Body of pancreas (tissue), 4 donors: ENCODE results near the gene DCP2. TPM values are rescaled to one million over a fixed set of nuclear protein-coding genes. Genes with fewer than 3 reads are reported as not detected.

Experiments used
- ATAC-seq: fragments of 150-250 bp; one replicate; pipeline ENCODE4 v1.9.1; 2016
- DNase-seq, 4 donors: peaks; one replicate each; pipeline ENCODE4 v3.0.0-alpha.2; 2019
- H3K27ac ChIP-seq, 4 donors: fragments of 200-600 bp; sonication (generic); 1 replicate in 3 of 4; 2 replicates in 1 of 4; pipeline versions ENCODE4 v1.5.1 to v1.6.1; 2016 to 2019; ENCODE audit warnings: mild to moderate bottlenecking in 1 of 4, mixed read lengths in 1 of 4, moderate library complexity in 1 of 4
- H3K27me3 ChIP-seq, 2 donors: fragments of 200-600 bp; sonication (generic); one replicate each; pipeline ENCODE4 v1.6.0; 2016; ENCODE audit warnings: mild to moderate bottlenecking in 1 of 2
- H3K36me3 ChIP-seq, 2 donors: fragments of 200-600 bp; sonication (generic); replicated peaks in 1 of 2; 2 replicates each; pipeline ENCODE4 v1.5.1; 2016; ENCODE audit warnings: low read depth in 2 of 2; ENCODE audit not compliant: insufficient read depth in 1 of 2
- H3K4me1 ChIP-seq: fragments of 200-600 bp; sonication (generic); one replicate; pipeline ENCODE4 v1.6.0; 2016
- H3K4me3 ChIP-seq, 2 donors: fragments of 200-600 bp; sonication (generic); 1 replicate in 1 of 2; 2 replicates in 1 of 2; pipeline ENCODE4 v1.5.1; 2016 to 2019
- H3K9me3 ChIP-seq, 3 donors: fragments of 200-600 bp; sonication (generic); 1 replicate in 2 of 3; 2 replicates in 1 of 3; pipeline ENCODE4 v1.5.1; 2016
- CTCF ChIP-seq, 7 experiments: fragments of 450-650 bp in 4 of 7; fragments of 200-600 bp in 3 of 7; sonication (generic) in 3 of 7; IDR thresholded peaks; one replicate each; pipeline ENCODE4 v1.5.1; 2016 to 2019; ENCODE audit warnings: antibody characterized with exemption in 7 of 7
- POLR2A ChIP-seq, 3 donors: fragments of 450-650 bp; IDR thresholded peaks; one replicate each; pipeline ENCODE4 v1.6.1; 2016; ENCODE audit warnings: antibody characterized with exemption in 3 of 3, mild to moderate bottlenecking in 2 of 3
- WGBS, 2 donors: methylation state at CpG; one replicate each; pipeline ENCODE4 v1.1.5; 2017; 5-methylcytosine and 5-hydroxymethylcytosine counted together
- intact Hi-C: fragments of 100-400 bp; cut with DNase I; formaldehyde crosslinking; loops from one replicate; pipeline ENCODE4 v1.15.1; 2023
- total RNA-seq, 2 donors: library from RNA; depleted of rRNA; stranded (reverse); fragments of >200 nt; gene quantifications; one replicate each; pipeline ENCODE4 v1.1.0, GENCODE V29; 2016

Gene DCP2
- 10 to 100 TPM; 11.2 to 12.5 TPM for total RNA-seq

- 0% methylated on average over 37 to 75 of the region's 75 CpGs for WGBS, 2 donors
- Histone ChIP-seq H3K27ac (peak within 1 kb of the TSS; percentile 46 to 91 (median 74)), H3K27me3 (no peaks in the 10 kb centered on the region), H3K9me3 (no peaks in the 10 kb centered on the region), H3K36me3 (no peaks in the 10 kb centered on the region), H3K4me3 (peak within 1 kb of the TSS; percentile 97 to 98), H3K4me1 (peaks cover 17% of the 10 kb centered on the region)
- intact Hi-C loops = no loop called here
- TF ChIP-seq POLR2A (IDR thresholded peaks at IDR 0.05) (peak; percentile 54 to 87 (median 85)), CTCF (IDR thresholded peaks at IDR 0.05) (no peak)
- ATAC-seq = peak; percentile 100
- DNase-seq = peak; percentile 90 to 96 (median 92)
Observed at GRCh38 chr5:112976432-112977309, at the start of gene DCP2. Gene DCP2, plus strand, starts transcription at chr5:112976798. Its CDS starts 136 bp downstream, at chr5:112976934.

- no peaks in the 10 kb centered on the region for H3K4me1 ChIP-seq
- no peak for TF ChIP-seq POLR2A (IDR thresholded peaks at IDR 0.05)
- TF ChIP-seq CTCF (IDR thresholded peaks at IDR 0.05) = no peak
- no peak overlapping the region for H3K27ac ChIP-seq
- H3K36me3 ChIP-seq = no peaks in the 10 kb centered on the region
- no peak overlapping the region for H3K4me3 ChIP-seq
- H3K9me3 ChIP-seq = no peaks in the 10 kb centered on the region
- no peaks in the 10 kb centered on the region for H3K27me3 ChIP-seq
- intact Hi-C loops = no loop called here
- WGBS, 2 donors = 83 to 91% methylated on average over 4 of the region's 4 CpGs
- DNase-seq = no peak
- no peak for ATAC-seq
Observed at GRCh38 chr5:112929336-112930081, 47.1 kb upstream of the DCP2 start.

GRCh38 chr5:112930082-112930344, 46.6 kb upstream of the DCP2 start:
- H3K27me3 ChIP-seq = no peaks in the 10 kb centered on the region
- no peaks in the 10 kb centered on the region for H3K4me1 ChIP-seq
- no peak overlapping the region for H3K4me3 ChIP-seq
- DNase-seq (no peak), ATAC-seq (no peak)
- intact Hi-C loops = no loop called here
- TF ChIP-seq CTCF (IDR thresholded peaks at IDR 0.05) (no peak), POLR2A (IDR thresholded peaks at IDR 0.05) (no peak)
- H3K27ac ChIP-seq = no peak overlapping the region
- 63 to 87% methylated on average over 1 of the region's 1 CpG for WGBS, 2 donors
- no peaks in the 10 kb centered on the region for H3K9me3 ChIP-seq
- no peaks in the 10 kb centered on the region for H3K36me3 ChIP-seq

GRCh38 chr5:112931473-112931872, 45.1 kb upstream of the DCP2 start:
- DNase-seq = no peak

More at GRCh38 chr5:112931473-112931872, 45.1 kb upstream of the DCP2 start:
- no peak for TF ChIP-seq POLR2A (IDR thresholded peaks at IDR 0.05)
- no peak for TF ChIP-seq CTCF (IDR thresholded peaks at IDR 0.05)
- H3K4me1 ChIP-seq = no peaks in the 10 kb centered on the region
- H3K4me3 ChIP-seq = no peak overlapping the region
- 72 to 82% methylated on average over 2 of the region's 2 CpGs for WGBS, 2 donors
- intact Hi-C loops = no loop called here
- no peaks in the 10 kb centered on the region for H3K27me3 ChIP-seq
- no peak for ATAC-seq
- H3K27ac ChIP-seq = no peak overlapping the region
- H3K9me3 ChIP-seq = no peaks in the 10 kb centered on the region
- H3K36me3 ChIP-seq = no peaks in the 10 kb centered on the region
